Neuronal stem cell (in vitro differentiated cells): ENCODE results near the gene NUDT1.

Source experiments
- DNase-seq: peaks from one replicate; pipeline ENCODE4 v3.0.0-alpha.2; 2013; ENCODE audit warnings: low spot score
- H2AFZ ChIP-seq: one replicate; pipeline ENCODE4 v1.6.1; 2013; ENCODE audit warnings: mild to moderate bottlenecking, low read length, inconsistent platforms
- H2AK5ac ChIP-seq: 2 replicates; pipeline ENCODE4 v1.6.1; 2013; ENCODE audit warnings: low read depth, mild to moderate bottlenecking, inconsistent platforms, low read length, moderate library complexity, mixed read lengths
- H2BK120ac ChIP-seq: 2 replicates; pipeline ENCODE4 v1.6.1; 2013; ENCODE audit warnings: low read depth, mild to moderate bottlenecking, inconsistent platforms, low read length, moderate library complexity, mixed read lengths
- H2BK12ac ChIP-seq: one replicate; pipeline ENCODE4 v1.6.1; 2013; ENCODE audit warnings: low read length, inconsistent platforms
- H2BK15ac ChIP-seq: 2 replicates; pipeline ENCODE4 v1.6.1; 2013; ENCODE audit warnings: mild to moderate bottlenecking, low read length, inconsistent platforms, mixed read lengths
- H2BK5ac ChIP-seq: one replicate; pipeline ENCODE4 v1.6.1; 2013; ENCODE audit warnings: inconsistent platforms, mild to moderate bottlenecking, low read length, moderate library complexity
- H3K14ac ChIP-seq: one replicate; pipeline ENCODE4 v1.6.1; 2013; ENCODE audit warnings: low read length, inconsistent platforms
- H3K18ac ChIP-seq: 2 replicates; pipeline ENCODE4 v1.6.1; 2013; ENCODE audit warnings: low read length, inconsistent platforms
- H3K23ac ChIP-seq: 2 replicates; pipeline ENCODE4 v1.6.1; 2013; ENCODE audit warnings: low read depth, mild to moderate bottlenecking, mixed read lengths, low read length, inconsistent platforms; ENCODE audit not compliant: poor library complexity
- H3K27ac ChIP-seq: replicated peaks from 3 replicates; pipeline ENCODE4 v1.5.1; 2013; ENCODE audit warnings: low read length, inconsistent platforms
- H3K27me3 ChIP-seq, 3 experiments: 2 replicates each; pipeline ENCODE4 v1.6.1; 2013; ENCODE audit warnings: low read length in 3 of 3, mild to moderate bottlenecking in 2 of 3, inconsistent platforms in 1 of 3, low read depth in 1 of 3, mixed read lengths in 1 of 3, moderate library complexity in 1 of 3; ENCODE audit not compliant: control insufficient read depth in 3 of 3, insufficient read depth in 3 of 3
- H3K36me3 ChIP-seq, 2 donors: replicated peaks in 1 of 2; 2 replicates each; pipeline ENCODE4 v1.6.1; 2013; ENCODE audit warnings: low read length in 2 of 2; ENCODE audit not compliant: control insufficient read depth in 2 of 2, insufficient read depth in 2 of 2
- H3K4ac ChIP-seq: 2 replicates; pipeline ENCODE4 v1.6.1; 2013; ENCODE audit warnings: inconsistent platforms, mild to moderate bottlenecking, low read length, moderate library complexity
- H3K4me1 ChIP-seq, 2 donors: 1 replicate in 1 of 2; 2 replicates in 1 of 2; pipeline ENCODE4 v1.6.1; 2013; ENCODE audit warnings: low read length in 2 of 2, low read depth in 1 of 2; ENCODE audit not compliant: control insufficient read depth in 2 of 2, insufficient read depth in 1 of 2
- H3K4me2 ChIP-seq: one replicate; pipeline ENCODE4 v1.6.1; 2013; ENCODE audit warnings: mild to moderate bottlenecking, low read length, inconsistent platforms; ENCODE audit not compliant: insufficient read depth, poor library complexity, severe bottlenecking
- H3K4me3 ChIP-seq, 2 donors: 2 replicates each; pipeline ENCODE4 v1.5.1; 2013; ENCODE audit warnings: low read length in 2 of 2, mild to moderate bottlenecking in 2 of 2, inconsistent platforms in 1 of 2, moderate library complexity in 1 of 2
- H3K79me1 ChIP-seq: one replicate; pipeline ENCODE4 v1.6.1; 2013; ENCODE audit warnings: low read depth, mild to moderate bottlenecking, inconsistent platforms, low read length, moderate library complexity
- H3K9ac ChIP-seq: one replicate; pipeline ENCODE4 v1.6.1; 2013; ENCODE audit warnings: mild to moderate bottlenecking, low read depth, low read length, inconsistent platforms; ENCODE audit not compliant: poor library complexity
- H3K9me3 ChIP-seq, 2 donors: replicated peaks in 1 of 2; 2 replicates each; pipeline versions ENCODE3 to v1.6.1; 2013; ENCODE audit warnings: low read length in 2 of 2, mild to moderate bottlenecking in 2 of 2, inconsistent platforms in 1 of 2, low read depth in 1 of 2, mixed read lengths in 1 of 2, moderate library complexity in 1 of 2; ENCODE audit not compliant: control insufficient read depth in 2 of 2, insufficient read depth in 1 of 2
- H4K8ac ChIP-seq: one replicate; pipeline ENCODE4 v1.6.1; 2013; ENCODE audit warnings: low read depth, mild to moderate bottlenecking, inconsistent platforms, low read length, moderate library complexity
- H4K91ac ChIP-seq: one replicate; pipeline ENCODE4 v1.6.1; 2013; ENCODE audit warnings: low read length, low read depth, mild to moderate bottlenecking, inconsistent platforms; ENCODE audit not compliant: poor library complexity
- WGBS, 2 donors: extraction: QIAGEN DNeasy Blood & Tissue Kit; methylation state at CpG; one replicate each; pipeline ENCODE4 v1.1.7; 2013; ENCODE audit warnings: missing lambda C conversion rate in 2 of 2, mixed read lengths in 1 of 2; ENCODE audit not compliant: insufficient read length in 2 of 2, insufficient replicate concordance in 1 of 2; ENCODE audit errors: extremely low coverage in 2 of 2; 5-methylcytosine and 5-hydroxymethylcytosine counted together

The NUDT1 gene

DNA sequence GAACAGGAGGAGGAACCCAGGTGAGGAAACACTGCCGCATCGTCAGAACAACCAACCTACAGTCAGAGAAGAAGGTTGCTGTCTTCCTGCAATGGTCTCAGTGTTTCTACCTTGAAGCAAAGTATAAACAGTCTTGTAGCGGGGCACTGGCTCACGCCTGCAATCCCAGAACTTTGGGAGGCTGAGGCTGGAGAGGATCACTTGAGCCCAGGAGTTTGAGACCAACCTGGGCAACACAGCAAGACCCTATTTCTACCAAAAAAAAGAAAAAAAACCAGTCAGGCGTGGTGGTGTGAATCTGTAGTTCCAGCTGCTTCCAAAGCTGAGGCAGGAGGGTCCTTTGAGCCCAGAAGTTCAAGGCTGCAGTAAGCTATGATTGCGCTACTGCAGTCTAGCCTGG, 48.9 kb downstream of the NUDT1 start:
- Histone ChIP-seq H3K4me2 (no peak overlapping the region), H3K14ac (no peak overlapping the region), H2BK120ac (no peak overlapping the region), H2AFZ (no peak overlapping the region), H3K27ac (no peak overlapping the region), H3K9me3 (no peaks in the 10 kb centered on the region), H2BK5ac (no peak overlapping the region), H3K23ac (no peak overlapping the region), H3K4me3 (no peak overlapping the region), H4K91ac (no peak overlapping the region), H3K4ac (no peak overlapping the region), H2AK5ac (no peak overlapping the region), H3K4me1 (no peaks in the 10 kb centered on the region), H3K79me1 (peaks cover 7% of the 10 kb centered on the region), H2BK15ac (no peak overlapping the region), H4K8ac (no peak overlapping the region), H3K18ac (no peak overlapping the region), H3K36me3 (peaks cover 0 to 3% of the 10 kb centered on the region in 2 donors), H3K27me3 (no peaks in the 10 kb centered on the region), H2BK12ac (no peak overlapping the region), H3K9ac (no peak overlapping the region)
- DNase-seq = no peak
- no CpG with 5 or more reads among the region's 6 CpGs for WGBS, 2 donors

DNA sequence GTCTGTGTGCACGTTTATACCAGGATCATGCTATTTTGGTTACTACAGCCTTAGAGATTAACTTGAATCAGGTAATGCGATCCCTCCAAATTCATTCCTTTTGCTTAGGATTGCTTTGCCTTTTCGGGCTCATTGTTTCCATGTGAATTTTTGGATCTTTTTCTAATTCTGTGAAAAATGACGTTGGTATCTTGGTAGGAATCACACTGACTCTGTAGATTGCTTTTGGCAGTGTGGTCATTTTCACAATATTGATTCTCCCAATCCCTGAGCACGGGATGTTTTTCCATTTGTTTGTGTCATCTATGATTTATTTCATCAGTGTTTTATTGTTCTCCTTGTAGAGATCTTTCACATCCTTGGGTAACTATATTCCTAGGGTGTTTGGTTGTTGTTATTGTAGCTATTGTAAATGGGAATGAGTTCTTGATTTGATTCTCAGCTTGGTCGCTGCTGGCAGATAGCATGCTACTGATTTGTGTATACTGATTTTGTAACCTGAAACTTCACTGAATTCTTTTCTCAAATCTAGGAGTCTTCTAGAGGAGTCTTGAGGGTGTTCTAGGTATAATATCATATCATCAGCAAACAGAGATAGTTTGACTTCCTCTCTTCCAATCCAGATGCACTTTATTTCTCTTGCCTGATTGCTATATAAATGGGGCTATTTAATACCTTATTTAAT, 54.1 kb downstream of the NUDT1 start:
- no CpG with 5 or more reads among the region's 6 CpGs for WGBS, 2 donors

DNA sequence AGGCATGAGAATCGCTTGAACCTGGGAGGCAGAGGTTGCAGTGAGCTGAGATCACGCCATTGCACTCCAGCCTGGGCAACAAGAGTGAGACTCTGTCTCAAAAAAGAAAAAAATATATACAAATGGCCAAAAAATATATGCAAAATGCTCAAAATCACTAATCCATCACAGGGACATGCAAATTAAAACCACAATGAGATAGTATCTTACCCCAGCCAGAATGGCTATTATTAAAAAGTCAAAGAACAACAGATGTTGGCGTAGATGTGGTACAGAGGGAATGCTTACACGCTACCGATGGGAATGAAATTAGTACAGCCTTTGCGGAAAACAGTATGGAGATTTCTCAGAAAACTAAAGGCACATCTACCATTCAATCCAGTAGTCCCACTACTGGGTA, 54.8 kb downstream of the NUDT1 start:
- Histone ChIP-seq H4K8ac (no peak overlapping the region), H2AK5ac (no peak overlapping the region), H3K4ac (no peak overlapping the region), H3K27me3 (no peaks in the 10 kb centered on the region), H3K23ac (no peak overlapping the region), H2BK12ac (no peak overlapping the region), H2AFZ (no peak overlapping the region), H3K18ac (no peak overlapping the region), H3K4me3 (no peak overlapping the region), H4K91ac (no peak overlapping the region), H3K4me1 (peaks cover 3 to 4% of the 10 kb centered on the region in 2 donors), H3K14ac (no peak overlapping the region), H2BK5ac (no peak overlapping the region), H3K27ac (no peak overlapping the region), H2BK120ac (no peak overlapping the region), H3K36me3 (no peaks in the 10 kb centered on the region), H3K9ac (no peak overlapping the region), H3K9me3 (peaks cover 3% of the 10 kb centered on the region in 2 donors), H3K79me1 (peaks cover 3% of the 10 kb centered on the region), H3K4me2 (no peak overlapping the region), H2BK15ac (no peak overlapping the region)
- DNase-seq = no peak
- WGBS, 2 donors = no CpG with 5 or more reads among the region's 6 CpGs

More for the DNA sequence above, 54.1 kb downstream of the NUDT1 start:
- Histone ChIP-seq H3K4ac (no peak overlapping the region), H3K14ac (no peak overlapping the region), H4K91ac (no peak overlapping the region), H4K8ac (no peak overlapping the region), H2BK120ac (no peak overlapping the region), H2AFZ (no peak overlapping the region), H3K79me1 (peaks cover 6% of the 10 kb centered on the region), H3K27ac (no peak overlapping the region), H3K4me2 (no peak overlapping the region), H3K36me3 (no peaks in the 10 kb centered on the region), H3K18ac (no peak overlapping the region), H2BK15ac (no peak overlapping the region), H3K4me3 (no peak overlapping the region), H3K4me1 (peaks cover under 1 to 2% of the 10 kb centered on the region in 2 donors), H3K23ac (no peak overlapping the region), H2BK12ac (no peak overlapping the region), H2BK5ac (no peak overlapping the region), H2AK5ac (no peak overlapping the region), H3K9me3 (no peaks in the 10 kb centered on the region), H3K9ac (no peak overlapping the region), H3K27me3 (no peaks in the 10 kb centered on the region)
- DNase-seq = no peak

DNA sequence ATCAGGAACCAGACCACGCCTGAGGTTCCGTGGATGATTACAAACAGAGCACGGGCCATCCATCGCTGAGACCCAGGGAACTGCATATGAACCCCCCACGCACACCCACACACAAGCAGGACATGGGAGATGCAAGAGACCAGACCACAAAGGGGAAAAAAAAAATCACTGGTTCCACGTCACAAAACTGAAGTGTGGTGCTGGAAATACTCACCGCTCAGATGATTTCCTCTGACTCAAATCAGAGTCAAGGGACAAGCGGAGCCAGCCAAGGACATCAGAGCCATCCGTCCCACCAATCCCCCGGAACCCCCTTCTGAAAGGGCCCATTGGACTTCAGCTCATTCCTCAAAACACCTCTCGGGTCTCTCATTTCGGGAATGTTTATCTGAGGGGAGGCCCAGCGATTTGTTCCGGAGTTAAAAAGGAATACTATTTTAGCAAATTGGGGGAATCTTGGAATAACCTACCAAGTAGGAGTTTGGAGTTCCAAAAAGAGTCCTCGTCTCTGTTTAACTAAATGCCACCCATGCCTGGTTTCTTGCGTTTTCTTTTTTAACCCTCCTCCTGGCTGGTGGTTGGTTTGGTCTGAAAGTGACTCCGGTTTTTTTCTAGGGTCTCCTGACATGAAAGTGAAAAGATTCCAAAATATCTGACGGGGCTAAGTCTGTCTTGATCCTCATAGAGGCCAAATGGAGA, 57.3 kb downstream of the NUDT1 start:
- Histone ChIP-seq H4K91ac (no peak overlapping the region), H3K79me1 (peaks cover 3% of the 10 kb centered on the region), H2BK15ac (no peak overlapping the region), H3K4me2 (no peak overlapping the region), H3K36me3 (no peaks in the 10 kb centered on the region), H3K14ac (no peak overlapping the region), H3K4ac (no peak overlapping the region), H3K4me1 (peaks cover 3 to 4% of the 10 kb centered on the region in 2 donors), H3K27ac (no peak overlapping the region), H3K9ac (no peak overlapping the region), H4K8ac (no peak overlapping the region), H2AFZ (no peak overlapping the region), H2AK5ac (no peak overlapping the region), H2BK12ac (no peak overlapping the region), H3K23ac (no peak overlapping the region), H3K9me3 (peaks cover 3% of the 10 kb centered on the region in 2 donors), H2BK120ac (no peak overlapping the region), H3K18ac (no peak overlapping the region), H3K4me3 (no peak overlapping the region), H2BK5ac (no peak overlapping the region), H3K27me3 (no peaks in the 10 kb centered on the region)
- no peak for DNase-seq
- no CpG with 5 or more reads among the region's 18 CpGs for WGBS, 2 donors
